H9 (cell line): ENCODE measurements around the gene MRPS14. TPM values are rescaled to one million over a fixed set of nuclear protein-coding genes. Genes with fewer than 3 reads are reported as not detected.

ENCODE experiments used
- DNase-seq: peaks from one replicate; pipeline ENCODE4 v3.0.0-alpha.2; 2017
- H2AFZ ChIP-seq: one replicate; pipeline ENCODE4 v1.6.1; 2013; ENCODE audit warnings: mild to moderate bottlenecking, low read length, control low read depth, moderate library complexity
- H2AK5ac ChIP-seq: 2 replicates; pipeline ENCODE4 v1.6.1; 2013; ENCODE audit warnings: low read length, control low read depth, mixed read lengths; ENCODE audit not compliant: insufficient read length
- H2BK120ac ChIP-seq: one replicate; pipeline ENCODE4 v1.6.1; 2013; ENCODE audit warnings: low read depth, mild to moderate bottlenecking, low read length, control low read depth, inconsistent platforms; ENCODE audit not compliant: poor library complexity, severe bottlenecking
- H2BK12ac ChIP-seq: 2 replicates; pipeline ENCODE4 v1.6.1; 2013; ENCODE audit warnings: low read length, control low read depth, mixed read lengths, low read depth; ENCODE audit not compliant: insufficient read length
- H2BK15ac ChIP-seq: 2 replicates; pipeline ENCODE4 v1.6.1; 2013; ENCODE audit warnings: low read depth, low read length, control low read depth
- H2BK20ac ChIP-seq: one replicate; pipeline ENCODE4 v1.6.1; 2013; ENCODE audit warnings: low read depth, mild to moderate bottlenecking, low read length, control low read depth, inconsistent platforms; ENCODE audit not compliant: poor library complexity, severe bottlenecking
- H2BK5ac ChIP-seq: 2 replicates; pipeline ENCODE4 v1.6.1; 2013; ENCODE audit warnings: low read length, control low read depth, mixed read lengths; ENCODE audit not compliant: insufficient read length
- H3K14ac ChIP-seq: 2 replicates; pipeline ENCODE4 v1.6.1; 2013; ENCODE audit warnings: low read length, control low read depth; ENCODE audit not compliant: insufficient read depth
- H3K18ac ChIP-seq: 2 replicates; pipeline ENCODE4 v1.6.1; 2013; ENCODE audit warnings: low read depth, mild to moderate bottlenecking, mixed read lengths, low read length, control low read depth; ENCODE audit not compliant: insufficient read length
- H3K23ac ChIP-seq: 2 replicates; pipeline ENCODE4 v1.6.1; 2013; ENCODE audit warnings: low read length, control low read depth, mixed read lengths, low read depth; ENCODE audit not compliant: insufficient read length
- H3K23me2 ChIP-seq: 2 replicates; pipeline ENCODE4 v1.6.1; 2013; ENCODE audit warnings: low read depth, mild to moderate bottlenecking, mixed read lengths, low read length, control low read depth; ENCODE audit not compliant: insufficient read length, poor library complexity, severe bottlenecking
- H3K27ac ChIP-seq: 2 replicates; pipeline ENCODE4 v1.5.1; 2013; ENCODE audit warnings: low read length, control low read depth, mixed read lengths, low read depth; ENCODE audit not compliant: insufficient read length
- H3K27me3 ChIP-seq: 2 replicates; pipeline ENCODE4 v1.6.1; 2013; ENCODE audit warnings: low read length, control low read depth, inconsistent platforms; ENCODE audit not compliant: insufficient read depth
- H3K4ac ChIP-seq: 2 replicates; pipeline ENCODE4 v1.6.1; 2013; ENCODE audit warnings: low read depth, mild to moderate bottlenecking, control low read depth, inconsistent platforms, low read length, moderate library complexity
- H3K4me1 ChIP-seq: 2 replicates; pipeline ENCODE4 v1.6.1; 2013; ENCODE audit warnings: low read length, control low read depth, inconsistent platforms; ENCODE audit not compliant: insufficient read depth
- H3K4me2 ChIP-seq: 2 replicates; pipeline ENCODE4 v1.6.1; 2013; ENCODE audit warnings: low read length, control low read depth, mixed read lengths; ENCODE audit not compliant: insufficient read length, insufficient read depth
- H3K56ac ChIP-seq: 2 replicates; pipeline ENCODE4 v1.6.1; 2013; ENCODE audit warnings: low read depth, mild to moderate bottlenecking, mixed read lengths, low read length, control low read depth; ENCODE audit not compliant: insufficient read length
- H3K79me1 ChIP-seq: 2 replicates; pipeline ENCODE4 v1.6.1; 2013; ENCODE audit warnings: low read depth, mild to moderate bottlenecking, moderate library complexity, low read length, control low read depth, inconsistent platforms; ENCODE audit not compliant: insufficient read depth, poor library complexity, severe bottlenecking
- H3K79me2 ChIP-seq: 2 replicates; pipeline ENCODE4 v1.6.1; 2013; ENCODE audit warnings: low read length, control low read depth, inconsistent platforms; ENCODE audit not compliant: insufficient read depth
- H3K9ac ChIP-seq: 2 replicates; pipeline ENCODE4 v1.6.1; 2013; ENCODE audit warnings: low read length, control low read depth, mixed read lengths; ENCODE audit not compliant: insufficient read length; ENCODE audit errors: extremely low read depth
- H3K9me3 ChIP-seq: one replicate; pipeline ENCODE4 v1.6.1; 2013; ENCODE audit warnings: low read depth, low read length, inconsistent platforms; ENCODE audit not compliant: control insufficient read depth
- H3T11ph ChIP-seq: one replicate; pipeline ENCODE4 v1.6.1; 2013; ENCODE audit warnings: mild to moderate bottlenecking, low read length, control low read depth, inconsistent platforms
- H4K20me1 ChIP-seq: one replicate; pipeline ENCODE4 v1.6.1; 2013; ENCODE audit not compliant: control insufficient read depth, insufficient read length, insufficient read depth
- H4K5ac ChIP-seq: 2 replicates; pipeline ENCODE4 v1.6.1; 2013; ENCODE audit warnings: low read depth, mild to moderate bottlenecking, mixed read lengths, low read length, control low read depth; ENCODE audit not compliant: insufficient read length
- H4K8ac ChIP-seq: replicated peaks from 2 replicates; pipeline ENCODE4 v1.6.1; 2013; ENCODE audit warnings: low read length, control low read depth, mixed read lengths, low read depth; ENCODE audit not compliant: insufficient read length
- H4K91ac ChIP-seq: 2 replicates; pipeline ENCODE4 v1.6.1; 2013; ENCODE audit warnings: low read depth, mild to moderate bottlenecking, moderate library complexity, mixed read lengths, low read length, control low read depth; ENCODE audit not compliant: insufficient read length
- H3K27ac Mint-ChIP-seq, 3 experiments: 2 replicates in 2 of 3; 3 replicates in 1 of 3; pipeline ENCODE4 v1.8.0; 2020 to 2021; ENCODE audit warnings: mixed read lengths in 3 of 3, mild to moderate bottlenecking in 1 of 3, moderate library complexity in 1 of 3
- H3K27me3 Mint-ChIP-seq: 2 replicates; pipeline ENCODE4 v1.8.0; 2021; ENCODE audit warnings: low read depth, mild to moderate bottlenecking, moderate library complexity, mixed read lengths
- H3K36me3 Mint-ChIP-seq, 3 experiments: 2 replicates in 2 of 3; 3 replicates in 1 of 3; pipeline ENCODE4 v1.8.0; 2020 to 2021; ENCODE audit warnings: low read depth in 3 of 3, mixed read lengths in 3 of 3; ENCODE audit not compliant: insufficient read depth in 1 of 3
- H3K4me1 Mint-ChIP-seq, 2 experiments: 2 replicates each; pipeline ENCODE4 v1.8.0; 2020; ENCODE audit warnings: mixed read lengths in 2 of 2
- H3K4me3 Mint-ChIP-seq, 2 experiments: 2 replicates in 1 of 2; 3 replicates in 1 of 2; pipeline ENCODE4 v1.8.0; 2020 to 2021; ENCODE audit warnings: mild to moderate bottlenecking in 2 of 2, mixed read lengths in 2 of 2, moderate library complexity in 1 of 2
- H3K9me3 Mint-ChIP-seq, 2 experiments: 2 replicates in 1 of 2; 3 replicates in 1 of 2; pipeline ENCODE4 v1.8.0; 2020; ENCODE audit warnings: mild to moderate bottlenecking in 2 of 2, mixed read lengths in 2 of 2, moderate library complexity in 1 of 2
- CTCF ChIP-seq: fragments of 200-600 bp; sonication (generic); conservative IDR thresholded peaks from 3 replicates; pipeline ENCODE4 v1.8.0; 2021; ENCODE audit warnings: antibody characterized with exemption, mild to moderate bottlenecking
- WGBS: extraction: QIAGEN DNeasy Blood & Tissue Kit; methylation state at CpG from one replicate; pipeline ENCODE4 v1.1.7; 2013; ENCODE audit warnings: missing lambda C conversion rate, low lambda C conversion rate, mixed read lengths; ENCODE audit not compliant: insufficient read length; ENCODE audit errors: extremely low coverage; 5-methylcytosine and 5-hydroxymethylcytosine counted together
- total RNA-seq: library from RNA; stranded (reverse); gene quantifications from 2 replicates; pipeline ENCODE4 v1.2.1, GENCODE V29; 2021

Gene MRPS14
- total RNA-seq, 1 experiment from 2014 or later = 30.6 TPM

DNA sequence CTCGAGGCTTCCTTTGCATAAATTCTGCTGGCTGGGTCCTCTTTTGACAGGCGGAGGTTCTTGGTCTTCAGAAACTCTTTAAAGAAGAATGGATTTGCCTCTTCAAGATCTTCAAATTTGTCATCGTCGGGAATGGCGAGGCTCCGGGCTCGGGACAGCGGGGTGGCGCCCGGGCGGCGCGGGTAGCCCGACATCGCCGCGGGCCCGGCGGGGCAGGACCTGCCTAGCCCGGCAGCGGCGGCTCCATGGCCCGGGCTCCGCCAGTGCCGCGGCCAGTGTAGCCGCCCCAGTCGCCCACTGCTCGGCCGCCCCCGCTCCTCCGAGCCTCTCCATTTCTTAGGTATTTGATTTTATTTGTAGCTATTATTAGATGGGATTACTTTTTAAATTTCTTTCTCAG, 22.3 kb upstream of the MRPS14 start:
- H3K36me3 Mint-ChIP-seq = no peaks in the 10 kb centered on the region
- Histone ChIP-seq H3K4me2 (no peak overlapping the region), H3K79me2 (no peaks in the 10 kb centered on the region), H3K23ac (no peak overlapping the region), H2BK20ac (no peak overlapping the region), H2BK15ac (no peak overlapping the region), H3T11ph (no peak overlapping the region), H2BK12ac (no peak overlapping the region), H3K4me1 (no peaks in the 10 kb centered on the region), H3K18ac (no peak overlapping the region), H3K9ac (no peak overlapping the region), H3K14ac (no peak overlapping the region), H3K9me3 (no peaks in the 10 kb centered on the region), H2AFZ (no peak overlapping the region), H3K27me3 (no peaks in the 10 kb centered on the region), H2BK120ac (no peak overlapping the region), H4K5ac (no peak overlapping the region), H3K27ac (no peak overlapping the region), H4K20me1 (no peaks in the 10 kb centered on the region), H4K8ac (no peak overlapping the region), H2BK5ac (no peak overlapping the region), H2AK5ac (no peak overlapping the region), H3K56ac (no peak overlapping the region), H3K79me1 (no peaks in the 10 kb centered on the region), H4K91ac (no peak overlapping the region), H3K23me2 (no peaks in the 10 kb centered on the region), H3K4ac (no peak overlapping the region)
- H3K27me3 Mint-ChIP-seq = peaks cover 2% of the 10 kb centered on the region; the same call in 1 of the 2 replicates
- peaks cover 6 to 8% of the 10 kb centered on the region in 2 experiments; a peak in 2 of 4 replicates for H3K4me1 Mint-ChIP-seq
- H3K27ac Mint-ChIP-seq = no peak overlapping the region
- DNase-seq = no peak
- no peaks in the 10 kb centered on the region for H3K9me3 Mint-ChIP-seq
- WGBS = no CpG with 5 or more reads among the region's 32 CpGs
- no peak for TF ChIP-seq CTCF
- no peak overlapping the region for H3K4me3 Mint-ChIP-seq
